ENCODE data around the gene SUB1.
"Not testable (repeated sequence)": the region's sequence is repeated elsewhere in the genome, so short reads cannot be mapped to it uniquely, and the experiment has no call there.

Gene SUB1

GRCh38 chr5:32585446-32586275 is at the start of gene SUB1:
TSS of gene SUB1 (plus strand) at chr5:32585557. CDS start at chr5:32588513, 2,956 bp downstream.
- peak; percentile 93 for DNase-seq (ENCODE audit: low read depth)

- DNase-seq (ENCODE audit: low read depth): no peak
Measured at GRCh38 chr5:32536246-32536645, 49.1 kb upstream of the SUB1 start.

- peak; percentile 86 for DNase-seq (ENCODE audit: low read depth)
Measured at GRCh38 chr5:32537437-32538029, 47.8 kb upstream of the SUB1 start.

- no peak for DNase-seq (ENCODE audit: low read depth)
Measured at GRCh38 chr5:32538031-32538547, 47.3 kb upstream of the SUB1 start.

GRCh38 chr5:32539981-32540845 is 45.1 kb upstream of the SUB1 start:
- DNase-seq (ENCODE audit: low read depth): no peak

- DNase-seq (ENCODE audit: low read depth): peak; percentile 82
Measured at GRCh38 chr5:32541241-32541640, 44.1 kb upstream of the SUB1 start.

GRCh38 chr5:32542216-32543059 is 42.9 kb upstream of the SUB1 start:
- peak; percentile 68 for DNase-seq (ENCODE audit: low read depth)

GRCh38 chr5:32543291-32543690 is 42.1 kb upstream of the SUB1 start:
- DNase-seq (ENCODE audit: low read depth): peak; percentile 74

GRCh38 chr5:32545102-32545800 is 40.1 kb upstream of the SUB1 start:
- DNase-seq (ENCODE audit: low read depth): no peak

- DNase-seq (ENCODE audit: low read depth): no peak
Measured at GRCh38 chr5:32551194-32551593, 34.2 kb upstream of the SUB1 start.

GRCh38 chr5:32551865-32552264 is 33.5 kb upstream of the SUB1 start:
- DNase-seq (ENCODE audit: low read depth): no peak

GRCh38 chr5:32552491-32552890 is 32.9 kb upstream of the SUB1 start:
- DNase-seq (ENCODE audit: low read depth): not testable (repeated sequence)

- DNase-seq (ENCODE audit: low read depth): no peak
Measured at GRCh38 chr5:32552936-32553335, 32.4 kb upstream of the SUB1 start.

- DNase-seq (ENCODE audit: low read depth): not testable (repeated sequence)
Measured at GRCh38 chr5:32554181-32554780, 31.1 kb upstream of the SUB1 start.

GRCh38 chr5:32556543-32556942 is 28.8 kb upstream of the SUB1 start:
- not testable (repeated sequence) for DNase-seq (ENCODE audit: low read depth)

GRCh38 chr5:32559411-32559810 is 25.9 kb upstream of the SUB1 start:
- no peak for DNase-seq (ENCODE audit: low read depth)

- DNase-seq (ENCODE audit: low read depth): no peak
Measured at GRCh38 chr5:32559921-32560320, 25.4 kb upstream of the SUB1 start.

- DNase-seq (ENCODE audit: low read depth): no peak
Measured at GRCh38 chr5:32562056-32562455, 23.3 kb upstream of the SUB1 start.

GRCh38 chr5:32562843-32563242 is 22.5 kb upstream of the SUB1 start:
- peak; percentile 19 for DNase-seq (ENCODE audit: low read depth)

GRCh38 chr5:32563614-32564013 is 21.7 kb upstream of the SUB1 start:
- DNase-seq (ENCODE audit: low read depth): no peak

All from EH (cell line).